Stimulated activated CD4-positive, alpha-beta T cell treated with anti-CD3 and anti-CD28 coated beads, TNF-alpha, amount 100 ng/mL, for 24 hours (primary cell): ENCODE data around the gene FOSL1.

Experiments used
- DNase-seq, 3 experiments: peaks; one replicate each; pipeline ENCODE4 v3.0.0-alpha.2; 2020; ENCODE audit warnings: low read depth in 3 of 3

The FOSL1 gene

GRCh38 chr11:65900125-65900898, at the start of gene FOSL1:
Gene FOSL1 (minus strand): TSS chr11:65900388. CDS start chr11:65900339, 49 bp downstream.
- DNase-seq, result peak; percentile 87 to 97 (median 90)

- no peak for DNase-seq
Observed at GRCh38 chr11:65947603-65948125, 47.5 kb upstream of the FOSL1 start.

GRCh38 chr11:65947133-65947532, 46.9 kb upstream of the FOSL1 start:
- DNase-seq, result no peak

- DNase-seq, result no peak
Observed at GRCh38 chr11:65946655-65947054, 46.5 kb upstream of the FOSL1 start.

- DNase-seq, result no peak
Observed at GRCh38 chr11:65945941-65946558, 45.9 kb upstream of the FOSL1 start.

GRCh38 chr11:65945430-65945911, 45.3 kb upstream of the FOSL1 start, which contains the start of gene TSGA10IP:
Gene TSGA10IP (plus strand): TSS chr11:65945480. CDS start chr11:65945676, 196 bp downstream.
- no peak for DNase-seq

GRCh38 chr11:65944767-65945166, 44.6 kb upstream of the FOSL1 start:
- no peak for DNase-seq

- no peak for DNase-seq
Observed at GRCh38 chr11:65944191-65944590, 44.0 kb upstream of the FOSL1 start.

GRCh38 chr11:65942531-65942930, 42.3 kb upstream of the FOSL1 start:
- DNase-seq, result no peak

GRCh38 chr11:65941720-65942310, 41.6 kb upstream of the FOSL1 start:
- no peak for DNase-seq

- DNase-seq, result no peak
Observed at GRCh38 chr11:65937766-65938165, 37.6 kb upstream of the FOSL1 start.

GRCh38 chr11:65934014-65934413, 33.8 kb upstream of the FOSL1 start:
- no peak for DNase-seq

- DNase-seq, result no peak
Observed at GRCh38 chr11:65932558-65932919, 32.4 kb upstream of the FOSL1 start.

- DNase-seq, result no peak
Observed at GRCh38 chr11:65931773-65932557, 31.8 kb upstream of the FOSL1 start.

GRCh38 chr11:65928667-65929066, 28.5 kb upstream of the FOSL1 start:
- DNase-seq, result no peak

- peak; percentile 54 to 68 (median 59) for DNase-seq
Observed at GRCh38 chr11:65927904-65928397, 27.8 kb upstream of the FOSL1 start.

GRCh38 chr11:65925397-65925796, 25.2 kb upstream of the FOSL1 start:
- no peak for DNase-seq

- DNase-seq, result no peak
Observed at GRCh38 chr11:65922565-65922964, 22.4 kb upstream of the FOSL1 start.

- DNase-seq, result no peak
Observed at GRCh38 chr11:65921876-65922275, 21.7 kb upstream of the FOSL1 start.

GRCh38 chr11:65921033-65921555, 20.9 kb upstream of the FOSL1 start:
- DNase-seq, result no peak

- DNase-seq, result no peak
Observed at GRCh38 chr11:65920372-65920802, 20.2 kb upstream of the FOSL1 start.
